Activated CD4-positive, alpha-beta T cell treated with anti-CD3 and anti-CD28 coated beads, Interleukin-2, amount 50 U/mL, for 16 hours (primary cell): ENCODE measurements around the gene TCN2.
A peak's percentile ranks its signal among the peaks of the same experiment; 100 is the strongest.
"Not testable (repeated sequence)": the region's sequence is repeated elsewhere in the genome, so short reads cannot be mapped to it uniquely, and the experiment has no call there.

ENCODE experiments used
- DNase-seq: peaks from one replicate; pipeline ENCODE4 v3.0.0-alpha.2; 2020

The TCN2 gene

DNA sequence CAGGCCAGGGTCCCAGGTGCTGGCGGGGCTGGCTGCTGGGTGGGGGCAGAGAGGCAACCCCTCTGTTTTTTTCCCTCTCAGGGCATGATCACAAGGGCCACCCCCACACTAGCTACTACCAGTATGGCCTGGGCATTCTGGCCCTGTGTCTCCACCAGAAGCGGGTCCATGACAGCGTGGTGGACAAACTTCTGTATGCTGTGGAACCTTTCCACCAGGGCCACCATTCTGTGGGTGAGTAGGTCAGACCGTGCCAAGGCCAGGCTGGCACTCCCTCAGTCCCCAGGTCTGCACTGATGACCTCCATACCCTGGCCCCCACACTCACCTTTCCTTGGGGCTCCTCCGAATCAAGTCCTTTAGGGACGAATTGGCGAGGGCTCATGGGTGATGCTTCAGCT lies 7.3 kb downstream of the TCN2 start:
- no peak for DNase-seq

DNA sequence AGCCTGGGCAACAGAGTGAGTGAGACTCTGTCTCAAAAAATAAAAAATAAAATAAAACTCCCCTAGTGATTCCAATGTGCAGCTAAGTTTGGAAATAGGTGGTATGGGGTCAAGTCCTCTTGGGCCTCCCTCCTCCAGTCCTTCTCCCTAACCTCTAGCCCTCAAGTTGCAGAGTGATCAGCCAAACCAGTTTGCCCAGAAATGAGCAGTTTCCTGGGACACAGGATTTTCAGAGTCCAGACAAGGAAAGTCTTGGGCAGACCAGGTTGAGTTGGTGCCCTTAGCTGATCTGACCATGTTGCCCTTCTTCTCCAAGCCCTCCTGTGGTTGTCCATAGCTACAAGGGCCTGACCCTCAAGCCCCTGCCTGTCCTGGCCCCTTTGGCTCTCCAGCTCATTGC lies 7.9 kb downstream of the TCN2 start:
- DNase-seq: no peak

DNA sequence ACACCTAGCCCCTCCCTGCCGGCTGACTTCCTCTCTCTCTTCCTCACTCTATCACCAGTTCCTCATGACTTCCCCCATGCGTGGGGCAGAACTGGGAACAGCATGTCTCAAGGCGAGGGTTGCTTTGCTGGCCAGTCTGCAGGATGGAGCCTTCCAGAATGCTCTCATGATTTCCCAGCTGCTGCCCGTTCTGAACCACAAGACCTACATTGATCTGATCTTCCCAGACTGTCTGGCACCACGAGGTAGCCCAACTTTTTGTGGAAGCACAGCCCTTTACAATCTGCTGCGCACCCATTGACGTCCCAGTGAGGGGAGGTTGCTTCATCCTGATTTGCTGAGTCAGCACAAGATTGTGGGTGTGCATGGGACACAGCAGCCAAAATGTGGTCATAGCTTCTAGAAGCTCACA lies 8.6 kb downstream of the TCN2 start:
- no peak for DNase-seq

DNA sequence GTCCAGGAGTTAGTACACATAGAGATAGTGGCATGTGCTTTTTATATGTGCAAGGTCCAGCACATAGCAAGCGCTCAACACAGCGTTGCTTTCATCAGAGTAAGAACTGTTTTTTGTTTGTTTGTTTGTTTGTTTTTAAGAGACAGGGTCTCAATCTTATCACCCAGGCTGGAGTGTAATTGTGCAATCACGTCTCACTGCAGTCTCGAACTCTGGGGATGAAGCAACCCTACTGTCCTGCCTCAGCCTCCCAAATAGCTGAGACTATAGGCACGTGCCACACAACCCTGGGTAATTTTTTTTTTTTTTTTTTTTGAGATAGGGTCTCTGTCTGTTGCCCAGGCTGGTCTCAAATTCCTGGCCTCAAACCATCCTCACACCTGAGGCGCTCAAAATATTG lies 10.8 kb downstream of the TCN2 start:
- DNase-seq: no peak

GRCh38 chr22:30619909-30620308 lies 12.9 kb downstream of the TCN2 start:
- not testable (repeated sequence) for DNase-seq

DNA sequence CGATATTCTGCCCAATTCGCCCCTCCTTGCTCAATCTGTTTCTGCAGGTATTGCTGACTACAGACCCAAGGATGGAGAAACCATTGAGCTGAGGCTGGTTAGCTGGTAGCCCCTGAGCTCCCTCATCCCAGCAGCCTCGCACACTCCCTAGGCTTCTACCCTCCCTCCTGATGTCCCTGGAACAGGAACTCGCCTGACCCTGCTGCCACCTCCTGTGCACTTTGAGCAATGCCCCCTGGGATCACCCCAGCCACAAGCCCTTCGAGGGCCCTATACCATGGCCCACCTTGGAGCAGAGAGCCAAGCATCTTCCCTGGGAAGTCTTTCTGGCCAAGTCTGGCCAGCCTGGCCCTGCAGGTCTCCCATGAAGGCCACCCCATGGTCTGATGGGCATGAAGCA lies 19.4 kb downstream of the TCN2 start:
- no peak for DNase-seq

GRCh38 chr22:30627471-30627870 lies 20.5 kb downstream of the TCN2 start:
- DNase-seq: no peak

GRCh38 chr22:30628491-30628890 lies 21.5 kb downstream of the TCN2 start:
- no peak for DNase-seq

DNA sequence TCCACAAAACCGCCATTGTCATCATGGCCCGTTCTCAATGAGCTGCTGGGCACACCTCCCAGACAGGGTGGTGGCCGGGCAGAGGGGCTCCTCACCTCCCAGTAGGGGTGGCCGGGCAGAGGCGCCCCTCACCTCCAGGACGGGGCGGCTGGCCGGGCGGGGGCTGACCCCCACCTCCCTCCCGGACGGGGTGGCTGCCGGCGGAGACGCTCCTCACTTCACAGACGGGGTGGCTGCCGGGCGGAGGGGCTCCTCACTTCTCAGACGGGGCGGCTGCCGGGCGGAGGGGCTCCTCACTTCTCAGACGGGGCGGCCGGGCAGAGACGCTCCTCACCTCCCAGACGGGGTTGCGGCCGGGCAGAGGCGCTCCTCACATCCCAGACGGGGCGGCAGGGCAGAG lies 24.5 kb downstream of the TCN2 start:
- not testable (repeated sequence) for DNase-seq

- peak; percentile 94 for DNase-seq
These were observed 27.7 kb downstream of the TCN2 start for GRCh38 chr22:30634471-30635233.

- peak; percentile 97 for DNase-seq
These were observed 28.6 kb downstream of the TCN2 start, which contains the start of gene SLC35E4 for GRCh38 chr22:30635273-30636225. Gene SLC35E4 (plus strand): TSS chr22:30635781. CDS start chr22:30636451, 670 bp downstream.

DNA sequence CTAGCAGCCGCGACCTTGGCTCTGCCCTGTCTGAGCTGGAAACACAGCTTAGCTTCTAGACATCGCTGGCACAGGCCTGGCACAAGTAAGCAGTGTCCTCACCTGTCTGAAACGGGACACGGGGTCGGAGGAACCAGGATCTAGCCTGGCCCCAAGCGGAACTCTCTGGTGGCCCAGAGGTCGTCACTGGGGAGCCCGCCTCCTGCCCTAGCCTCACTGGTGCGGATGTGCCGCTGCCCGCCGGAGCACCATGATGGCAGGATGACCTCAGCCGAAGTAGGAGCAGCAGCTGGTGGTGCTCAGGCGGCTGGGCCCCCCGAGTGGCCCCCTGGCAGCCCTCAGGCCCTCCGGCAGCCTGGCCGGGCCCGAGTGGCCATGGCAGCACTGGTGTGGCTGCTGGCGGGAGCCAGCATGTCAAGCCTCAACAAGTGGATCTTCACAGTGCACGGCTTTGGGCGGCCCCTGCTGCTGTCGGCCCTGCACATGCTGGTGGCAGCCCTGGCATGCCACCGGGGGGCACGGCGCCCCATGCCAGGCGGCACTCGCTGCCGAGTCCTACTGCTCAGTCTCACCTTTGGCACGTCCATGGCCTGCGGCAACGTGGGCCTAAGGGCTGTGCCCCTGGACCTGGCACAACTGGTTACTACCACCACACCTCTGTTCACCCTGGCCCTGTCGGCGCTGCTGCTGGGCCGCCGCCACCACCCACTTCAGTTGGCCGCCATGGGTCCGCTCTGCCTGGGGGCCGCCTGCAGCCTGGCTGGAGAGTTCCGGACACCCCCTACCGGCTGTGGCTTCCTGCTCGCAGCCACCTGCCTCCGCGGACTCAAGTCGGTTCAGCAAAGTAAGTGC lies 29.5 kb downstream of the TCN2 start:
- no peak for DNase-seq

DNA sequence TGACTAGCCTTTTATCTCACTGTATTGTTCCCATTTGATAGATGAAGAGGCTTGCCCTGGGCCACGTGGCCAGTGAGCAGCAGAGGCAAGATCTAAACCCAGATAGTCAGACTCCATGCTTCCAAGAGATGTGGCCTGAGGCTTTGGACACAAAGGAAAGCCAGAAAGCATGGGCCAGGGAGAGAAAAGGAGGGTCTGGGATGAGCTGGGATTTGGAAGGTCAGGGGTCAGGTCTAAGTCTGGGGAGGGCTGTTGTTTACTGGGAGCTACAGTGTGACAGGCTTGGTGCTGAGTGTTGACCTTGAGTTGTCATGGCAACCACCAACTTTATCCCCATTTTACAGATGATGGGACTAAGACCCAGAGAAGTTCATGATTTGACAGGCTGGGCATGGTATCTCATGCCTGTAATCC lies 30.7 kb downstream of the TCN2 start:
- no peak for DNase-seq

- DNase-seq: no peak
These were observed 33.4 kb downstream of the TCN2 start for GRCh38 chr22:30640361-30640760.

- DNase-seq: no peak
These were observed 34.0 kb downstream of the TCN2 start for GRCh38 chr22:30640839-30641430.

- DNase-seq: no peak
These were observed 36.3 kb downstream of the TCN2 start for GRCh38 chr22:30643055-30643875.

DNA sequence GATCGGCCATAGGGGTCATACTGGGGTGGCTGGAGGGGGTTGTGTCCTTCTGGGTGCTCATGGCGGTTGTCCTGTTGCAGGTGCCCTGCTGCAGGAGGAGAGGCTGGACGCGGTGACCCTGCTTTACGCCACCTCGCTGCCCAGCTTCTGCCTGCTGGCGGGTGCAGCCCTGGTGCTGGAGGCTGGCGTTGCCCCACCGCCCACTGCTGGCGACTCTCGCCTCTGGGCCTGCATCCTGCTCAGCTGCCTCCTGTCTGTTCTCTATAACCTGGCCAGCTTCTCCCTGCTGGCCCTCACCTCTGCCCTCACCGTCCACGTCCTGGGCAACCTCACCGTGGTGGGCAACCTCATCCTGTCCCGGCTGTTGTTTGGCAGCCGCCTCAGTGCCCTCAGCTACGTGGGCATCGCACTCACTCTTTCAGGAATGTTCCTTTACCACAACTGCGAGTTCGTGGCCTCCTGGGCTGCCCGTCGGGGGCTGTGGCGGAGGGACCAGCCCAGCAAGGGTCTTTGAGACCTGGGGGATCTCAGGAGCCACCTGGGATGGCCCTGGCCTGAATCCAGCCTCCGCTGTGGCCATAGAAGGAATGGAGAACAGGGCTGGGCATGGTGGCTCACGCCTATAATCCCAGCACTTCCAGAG lies 39.7 kb downstream of the TCN2 start:
- DNase-seq: no peak

DNA sequence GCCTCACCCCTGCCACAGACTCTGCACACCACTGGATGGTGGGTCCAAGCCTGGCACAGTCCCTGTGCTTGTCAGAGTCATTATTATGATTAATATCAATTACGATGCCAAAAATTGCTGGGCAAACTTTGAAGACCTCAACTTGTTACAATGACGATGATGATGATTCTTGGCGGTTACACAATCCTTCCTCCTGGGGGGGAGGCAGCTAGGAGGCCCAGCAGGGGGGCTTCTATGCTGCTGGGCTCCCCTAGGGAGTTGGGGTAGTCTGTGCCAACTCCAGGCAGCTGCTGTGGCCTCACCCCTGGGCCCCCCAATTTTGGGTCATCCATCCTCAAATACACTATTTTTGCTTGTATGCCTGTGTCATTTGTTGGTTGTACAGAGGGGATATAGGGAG lies 40.6 kb downstream of the TCN2 start:
- DNase-seq: no peak

GRCh38 chr22:30648825-30649224 lies 41.9 kb downstream of the TCN2 start:
- DNase-seq: no peak

DNA sequence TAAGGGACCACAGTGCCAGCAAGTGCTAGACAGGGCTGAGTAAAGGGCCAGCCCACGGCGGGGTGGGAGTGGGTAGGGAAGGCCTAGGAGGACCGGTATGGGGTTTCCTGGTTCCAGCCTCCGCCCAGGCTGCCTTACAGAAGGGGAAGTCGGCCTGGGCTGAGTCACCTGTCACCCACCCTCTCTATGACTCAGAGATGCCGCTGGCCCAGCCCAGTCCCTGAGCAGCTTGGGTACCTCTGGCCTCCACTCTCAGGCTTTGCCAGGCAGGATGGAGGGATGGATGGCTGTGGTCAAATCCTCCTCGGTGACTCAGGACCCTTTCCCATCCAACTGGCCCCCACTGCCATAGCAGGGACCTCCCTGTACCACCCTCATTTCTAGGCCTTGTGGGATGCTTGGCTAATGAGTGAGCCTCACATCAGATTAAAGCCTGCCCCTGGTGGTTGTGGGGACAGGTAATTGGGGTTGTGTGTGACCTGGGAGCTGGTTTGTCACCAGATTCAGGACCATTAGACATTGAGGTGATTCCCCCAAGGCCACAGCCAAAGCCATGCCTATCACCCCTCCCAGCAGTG lies 42.5 kb downstream of the TCN2 start:
- DNase-seq: peak; percentile 89
